ENCODE measurements around the gene TEPSIN. TPM values are rescaled to one million over a fixed set of nuclear protein-coding genes. Genes with fewer than 3 reads are reported as not detected.

Gene TEPSIN
- total RNA-seq, 4 donors from 2014 or later: 38.0 to 156 (median 79.4) TPM

DNA sequence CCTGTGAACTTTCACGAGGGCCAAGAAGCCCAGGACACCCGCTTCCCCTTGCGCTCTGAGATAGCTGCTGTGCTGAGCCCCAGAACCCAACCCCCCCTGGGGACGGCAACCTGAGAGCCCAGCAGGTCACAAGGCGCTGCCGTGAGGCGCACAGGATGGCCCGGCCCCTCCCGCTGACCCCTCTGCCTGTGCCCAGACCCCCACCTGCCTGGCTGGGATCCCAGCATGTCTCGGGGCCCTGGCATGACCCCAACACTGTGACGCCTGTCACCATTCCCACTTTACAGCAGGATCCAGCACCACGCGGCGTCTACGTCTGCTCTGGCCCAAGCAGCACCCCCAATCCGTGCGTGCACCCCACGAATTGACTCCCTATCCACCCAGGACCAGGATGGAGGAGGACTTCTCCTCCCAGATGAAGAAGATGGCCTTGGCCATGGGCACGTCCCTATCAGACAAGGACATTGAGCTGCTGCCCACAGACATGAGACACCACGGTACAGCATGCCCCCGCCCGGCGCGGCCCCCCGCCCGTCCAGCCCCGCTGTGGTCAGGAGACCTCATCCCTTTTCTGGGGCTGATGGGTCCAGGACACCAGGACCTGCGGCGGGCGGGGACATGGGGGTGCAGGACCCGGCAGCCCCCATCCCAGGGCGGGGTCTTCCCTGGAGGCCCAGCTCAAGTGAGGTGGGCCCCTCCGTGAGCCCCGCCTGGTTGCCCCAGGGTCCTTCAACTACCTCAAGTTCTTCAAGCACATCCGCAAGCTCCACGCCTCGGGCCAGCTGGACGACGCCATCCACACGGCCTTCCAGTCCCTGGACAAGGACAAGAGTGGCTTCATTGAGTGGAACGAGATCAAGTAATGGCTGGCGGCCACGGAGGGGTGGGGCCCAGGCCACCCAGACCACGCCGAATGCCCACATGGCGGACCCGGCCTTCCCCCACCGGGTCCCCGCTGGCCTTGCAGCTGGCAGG is 57.7 kb downstream of the TEPSIN start:
- no peaks in the 10 kb centered on the region for H3K36me3 ChIP-seq
- no peaks in the 10 kb centered on the region for H3K4me1 ChIP-seq
- TF ChIP-seq, protein P1, sequence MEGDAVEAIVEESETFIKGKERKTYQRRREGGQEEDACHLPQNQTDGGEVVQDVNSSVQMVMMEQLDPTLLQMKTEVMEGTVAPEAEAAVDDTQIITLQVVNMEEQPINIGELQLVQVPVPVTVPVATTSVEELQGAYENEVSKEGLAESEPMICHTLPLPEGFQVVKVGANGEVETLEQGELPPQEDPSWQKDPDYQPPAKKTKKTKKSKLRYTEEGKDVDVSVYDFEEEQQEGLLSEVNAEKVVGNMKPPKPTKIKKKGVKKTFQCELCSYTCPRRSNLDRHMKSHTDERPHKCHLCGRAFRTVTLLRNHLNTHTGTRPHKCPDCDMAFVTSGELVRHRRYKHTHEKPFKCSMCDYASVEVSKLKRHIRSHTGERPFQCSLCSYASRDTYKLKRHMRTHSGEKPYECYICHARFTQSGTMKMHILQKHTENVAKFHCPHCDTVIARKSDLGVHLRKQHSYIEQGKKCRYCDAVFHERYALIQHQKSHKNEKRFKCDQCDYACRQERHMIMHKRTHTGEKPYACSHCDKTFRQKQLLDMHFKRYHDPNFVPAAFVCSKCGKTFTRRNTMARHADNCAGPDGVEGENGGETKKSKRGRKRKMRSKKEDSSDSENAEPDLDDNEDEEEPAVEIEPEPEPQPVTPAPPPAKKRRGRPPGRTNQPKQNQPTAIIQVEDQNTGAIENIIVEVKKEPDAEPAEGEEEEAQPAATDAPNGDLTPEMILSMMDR (IDR thresholded peaks at IDR 0.05): no peak
- TF ChIP-seq POLR2A (IDR thresholded peaks at IDR 0.05): no peak
- H3K4me3 ChIP-seq: no peak overlapping the region
- H3K27me3 ChIP-seq: no peaks in the 10 kb centered on the region
- DNase-seq: no peak
- no peaks in the 10 kb centered on the region for H3K9me3 ChIP-seq
- no peak overlapping the region for H3K27ac ChIP-seq

DNA sequence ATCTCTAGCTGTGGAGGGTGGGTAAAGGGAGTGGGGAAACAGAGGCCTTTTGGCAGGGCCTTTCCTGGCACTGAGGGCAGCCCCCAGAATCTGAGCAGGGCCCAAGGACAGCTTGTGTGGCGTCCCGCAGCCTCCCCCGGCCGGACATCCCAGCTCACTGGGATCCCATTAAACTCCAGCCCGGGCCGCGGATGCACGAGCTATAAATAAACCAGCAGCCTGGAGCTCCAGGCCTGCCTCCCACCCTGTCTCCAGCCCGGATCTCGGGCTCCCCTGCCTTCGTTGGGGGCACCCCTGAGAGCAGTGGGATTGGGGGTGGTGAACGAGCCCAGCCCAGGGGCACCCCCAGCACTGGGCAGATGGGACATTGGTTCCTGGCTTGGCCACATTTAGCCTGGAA is 59.0 kb downstream of the TEPSIN start:
- H3K36me3 ChIP-seq: no peaks in the 10 kb centered on the region
- H3K27me3 ChIP-seq: no peaks in the 10 kb centered on the region
- no peak overlapping the region for H3K27ac ChIP-seq
- H3K4me3 ChIP-seq: no peak overlapping the region
- no peak for DNase-seq
- H3K4me1 ChIP-seq: no peaks in the 10 kb centered on the region
- H3K9me3 ChIP-seq: no peaks in the 10 kb centered on the region
- TF ChIP-seq, protein P1 (IDR thresholded peaks at IDR 0.05): no peak
- TF ChIP-seq POLR2A (IDR thresholded peaks at IDR 0.05): no peak

DNA sequence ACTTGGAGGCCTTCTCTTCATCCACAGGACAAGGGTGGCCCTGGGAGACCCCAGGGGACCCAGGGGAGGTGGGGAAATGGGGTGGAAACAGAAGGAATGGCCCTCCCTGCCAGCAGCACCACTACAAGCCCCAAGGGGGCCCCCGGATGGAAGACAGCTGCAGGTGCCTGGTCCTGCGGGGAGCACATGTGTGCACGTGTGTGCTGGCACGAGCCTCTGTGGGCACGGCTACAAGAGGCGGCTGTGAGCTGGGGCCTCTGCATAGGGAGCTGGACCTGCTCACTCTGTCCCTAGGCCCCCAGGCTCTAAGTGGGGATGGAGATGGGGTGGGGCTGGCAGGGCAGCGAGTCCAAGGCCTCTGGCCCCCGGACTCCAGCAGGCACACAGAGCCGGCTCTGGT is 59.6 kb downstream of the TEPSIN start:
- DNase-seq: no peak
- Histone ChIP-seq H3K27me3 (no peaks in the 10 kb centered on the region), H3K36me3 (no peaks in the 10 kb centered on the region), H3K4me3 (no peak overlapping the region), H3K27ac (no peak overlapping the region), H3K9me3 (no peaks in the 10 kb centered on the region), H3K4me1 (no peaks in the 10 kb centered on the region)
- TF ChIP-seq, protein P1 (IDR thresholded peaks at IDR 0.05): no peak
- no peak for TF ChIP-seq POLR2A (IDR thresholded peaks at IDR 0.05)

Other genes starting within 250 kb of the TEPSIN start
- gene CHMP6, start 247.2 kb downstream of the TEPSIN start, total RNA-seq: 10 to 100 TPM; 29.9 to 57.8 (median 37.1) TPM
- gene BAIAP2, start 203.9 kb downstream of the TEPSIN start, total RNA-seq: 10 to 100 TPM; 10.2 to 61.9 (median 17.6) TPM
- not detected for gene PVALEF, start 73.5 kb downstream of the TEPSIN start, total RNA-seq
- 100 to 1,000 TPM in 3 of 4 donors, 10 to 100 TPM in 1; 23.9 to 190 (median 123) TPM for gene AATK, start 72.8 kb downstream of the TEPSIN start, total RNA-seq
- gene CEP131, start 16.1 kb downstream of the TEPSIN start, total RNA-seq: 10 to 100 TPM in 2 of 4 donors, 1 to 10 TPM in 2; 3.5 to 77.6 (median 9.8) TPM
- 10 to 100 TPM; 17.8 to 62.7 (median 25.2) TPM for gene NDUFAF8, start 263 bp upstream of the TEPSIN start, total RNA-seq
- gene SLC38A10, start 56.3 kb upstream of the TEPSIN start, total RNA-seq: 100 to 1,000 TPM; 126 to 206 (median 169) TPM
- gene BAHCC1, start 156.4 kb upstream of the TEPSIN start, total RNA-seq: 10 to 100 TPM; 11.6 to 43.0 (median 23.9) TPM

Measured in Peyer's patch (tissue), 4 donors.